ENCODE measurements around the gene APOBEC3C.

DNA sequence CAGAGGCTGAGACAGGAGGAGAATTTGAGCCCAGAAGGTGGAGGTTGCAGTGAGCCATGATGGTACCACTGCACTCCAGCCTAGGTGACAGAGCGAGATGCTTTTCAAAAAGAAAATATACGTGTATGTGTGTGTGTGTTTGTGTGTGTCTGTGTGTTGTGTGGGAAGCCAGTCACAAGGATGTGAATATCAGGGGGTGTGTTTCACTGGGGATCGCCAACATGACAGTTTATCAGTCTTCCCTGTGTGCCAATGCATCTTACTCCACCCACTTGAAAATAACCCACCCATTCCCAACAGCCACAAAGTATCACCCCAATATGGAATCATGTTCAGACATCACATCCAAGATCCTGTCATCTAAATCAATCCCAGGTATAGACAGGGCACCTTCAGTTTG lies 42.3 kb upstream of the APOBEC3C start:
- TF ChIP-seq EZH2 (IDR thresholded peaks at IDR 0.05; ENCODE audit: borderline replicate concordance, low read length): no peak
- TF ChIP-seq, protein P1, sequence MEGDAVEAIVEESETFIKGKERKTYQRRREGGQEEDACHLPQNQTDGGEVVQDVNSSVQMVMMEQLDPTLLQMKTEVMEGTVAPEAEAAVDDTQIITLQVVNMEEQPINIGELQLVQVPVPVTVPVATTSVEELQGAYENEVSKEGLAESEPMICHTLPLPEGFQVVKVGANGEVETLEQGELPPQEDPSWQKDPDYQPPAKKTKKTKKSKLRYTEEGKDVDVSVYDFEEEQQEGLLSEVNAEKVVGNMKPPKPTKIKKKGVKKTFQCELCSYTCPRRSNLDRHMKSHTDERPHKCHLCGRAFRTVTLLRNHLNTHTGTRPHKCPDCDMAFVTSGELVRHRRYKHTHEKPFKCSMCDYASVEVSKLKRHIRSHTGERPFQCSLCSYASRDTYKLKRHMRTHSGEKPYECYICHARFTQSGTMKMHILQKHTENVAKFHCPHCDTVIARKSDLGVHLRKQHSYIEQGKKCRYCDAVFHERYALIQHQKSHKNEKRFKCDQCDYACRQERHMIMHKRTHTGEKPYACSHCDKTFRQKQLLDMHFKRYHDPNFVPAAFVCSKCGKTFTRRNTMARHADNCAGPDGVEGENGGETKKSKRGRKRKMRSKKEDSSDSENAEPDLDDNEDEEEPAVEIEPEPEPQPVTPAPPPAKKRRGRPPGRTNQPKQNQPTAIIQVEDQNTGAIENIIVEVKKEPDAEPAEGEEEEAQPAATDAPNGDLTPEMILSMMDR (IDR thresholded peaks at IDR 0.05; ENCODE audit: low read length): no peak

Data from OCI-LY1 (cell line).